OCI-M2 (cell line): ENCODE measurements around the gene B4GAT1.
"Not testable (repeated sequence)": the region's sequence is repeated elsewhere in the genome, so short reads cannot be mapped to it uniquely, and the experiment has no call there.

Source experiments
- DNase-seq: peaks from one replicate; lab custom pipeline; 2025; ENCODE audit not compliant: unreplicated experiment; lab: John Stamatoyannopoulos, UW

B4GAT1 gene

GRCh38 chr11:66326261-66327111 lies 20.9 kb downstream of the B4GAT1 start:
- no peak for DNase-seq

DNA sequence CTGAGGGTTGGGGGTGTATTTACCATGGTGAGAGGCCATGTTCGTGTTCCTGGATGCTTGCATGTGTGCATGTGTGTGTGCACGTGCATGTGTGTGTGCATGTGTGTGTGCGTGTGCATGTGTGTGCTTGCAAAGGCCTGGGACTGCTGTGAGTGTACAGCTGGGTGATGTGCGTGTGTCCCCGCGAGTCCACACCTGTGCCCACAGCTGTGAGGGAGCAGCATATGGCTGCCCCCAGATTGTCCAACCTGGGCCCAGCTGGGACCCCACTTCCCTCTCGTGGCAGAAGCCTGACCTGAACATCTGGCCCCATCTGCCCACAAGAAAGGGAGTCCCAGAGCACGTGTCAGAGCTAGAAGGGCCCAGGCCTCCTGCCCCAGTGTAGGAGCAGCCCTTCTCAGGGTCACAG lies 22.2 kb downstream of the B4GAT1 start:
- DNase-seq, result no peak

- no peak for DNase-seq
Observed at GRCh38 chr11:66324664-66325063, 22.8 kb downstream of the B4GAT1 start.

GRCh38 chr11:66323684-66324083 lies 23.7 kb downstream of the B4GAT1 start:
- DNase-seq, result no peak

DNA sequence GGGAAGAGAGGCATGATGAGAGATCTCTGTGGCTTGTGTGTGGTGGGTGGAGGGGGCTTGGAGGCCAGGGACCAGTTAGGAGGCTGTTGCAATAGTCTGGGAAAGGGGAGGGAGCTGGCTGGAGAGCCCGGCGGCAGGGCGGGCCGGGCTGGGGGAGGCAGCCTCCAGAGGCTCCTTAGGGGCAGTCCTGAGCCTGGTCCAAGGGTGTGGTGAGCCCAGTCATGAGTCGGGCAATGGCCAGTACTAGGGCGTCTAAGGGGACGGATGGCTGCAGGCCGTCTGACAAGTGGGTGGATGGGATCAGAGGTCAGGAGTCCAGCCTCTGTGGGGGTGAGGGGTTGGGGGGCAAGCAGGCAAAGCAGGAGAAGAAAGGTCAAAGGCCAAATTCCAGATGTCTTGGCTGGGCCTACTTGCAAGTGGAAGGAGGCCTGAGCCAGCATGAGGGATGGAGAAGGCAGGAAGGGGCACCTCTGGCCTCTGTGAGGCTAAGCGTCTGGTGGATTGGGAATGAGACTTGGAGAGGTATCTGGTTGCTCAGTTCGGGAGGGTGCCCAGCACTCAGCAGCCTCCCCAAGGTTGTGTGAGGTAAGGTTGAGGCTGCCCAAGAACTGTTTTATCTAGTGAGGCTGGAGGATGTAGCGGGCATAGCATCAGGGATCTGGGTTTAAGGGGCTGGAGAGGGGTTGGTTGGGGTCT lies 24.5 kb downstream of the B4GAT1 start:
- no peak for DNase-seq

DNA sequence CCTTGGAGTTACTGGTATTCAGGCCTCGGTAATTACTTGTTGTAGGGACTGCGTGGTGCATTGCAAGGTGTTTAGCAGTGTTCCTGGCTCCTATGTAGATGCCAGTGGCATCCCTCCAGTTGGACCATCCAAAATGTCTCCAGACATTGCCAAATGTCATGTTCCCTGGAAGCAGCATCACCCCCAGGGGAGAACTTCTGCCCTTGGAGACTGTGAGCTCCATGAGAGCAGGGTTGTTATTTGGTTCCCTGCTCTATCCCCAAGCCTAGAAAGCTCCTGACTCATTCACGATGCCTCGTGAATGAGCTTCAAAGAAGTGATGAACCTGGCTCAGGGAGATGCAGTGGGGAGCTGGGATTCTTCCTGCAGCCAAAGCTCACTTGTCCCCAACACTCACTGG lies 25.8 kb downstream of the B4GAT1 start:
- DNase-seq, result no peak

- DNase-seq, result not testable (repeated sequence)
Observed at GRCh38 chr11:66320748-66321147, 26.7 kb downstream of the B4GAT1 start.

DNA sequence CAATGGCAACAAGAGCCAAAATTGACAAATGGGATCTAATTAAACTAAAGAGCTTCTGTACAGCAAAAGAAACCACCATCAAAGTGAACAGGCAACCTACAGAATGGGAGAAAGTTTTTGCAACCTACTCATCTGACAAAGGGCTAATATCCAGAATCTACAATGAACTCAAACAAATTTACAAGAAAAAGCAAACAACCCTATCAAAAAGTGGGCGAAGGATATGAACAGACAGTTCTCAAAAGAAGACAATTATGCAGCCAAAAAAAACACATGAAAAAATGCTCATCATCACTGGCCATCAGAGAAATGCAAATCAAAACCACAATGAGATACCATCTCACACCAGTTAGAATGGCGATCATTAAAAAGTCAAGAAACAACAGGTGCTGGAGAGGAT lies 27.1 kb downstream of the B4GAT1 start:
- DNase-seq, result not testable (repeated sequence)

- no peak for DNase-seq
Observed at GRCh38 chr11:66318600-66318970, 28.8 kb downstream of the B4GAT1 start.

DNA sequence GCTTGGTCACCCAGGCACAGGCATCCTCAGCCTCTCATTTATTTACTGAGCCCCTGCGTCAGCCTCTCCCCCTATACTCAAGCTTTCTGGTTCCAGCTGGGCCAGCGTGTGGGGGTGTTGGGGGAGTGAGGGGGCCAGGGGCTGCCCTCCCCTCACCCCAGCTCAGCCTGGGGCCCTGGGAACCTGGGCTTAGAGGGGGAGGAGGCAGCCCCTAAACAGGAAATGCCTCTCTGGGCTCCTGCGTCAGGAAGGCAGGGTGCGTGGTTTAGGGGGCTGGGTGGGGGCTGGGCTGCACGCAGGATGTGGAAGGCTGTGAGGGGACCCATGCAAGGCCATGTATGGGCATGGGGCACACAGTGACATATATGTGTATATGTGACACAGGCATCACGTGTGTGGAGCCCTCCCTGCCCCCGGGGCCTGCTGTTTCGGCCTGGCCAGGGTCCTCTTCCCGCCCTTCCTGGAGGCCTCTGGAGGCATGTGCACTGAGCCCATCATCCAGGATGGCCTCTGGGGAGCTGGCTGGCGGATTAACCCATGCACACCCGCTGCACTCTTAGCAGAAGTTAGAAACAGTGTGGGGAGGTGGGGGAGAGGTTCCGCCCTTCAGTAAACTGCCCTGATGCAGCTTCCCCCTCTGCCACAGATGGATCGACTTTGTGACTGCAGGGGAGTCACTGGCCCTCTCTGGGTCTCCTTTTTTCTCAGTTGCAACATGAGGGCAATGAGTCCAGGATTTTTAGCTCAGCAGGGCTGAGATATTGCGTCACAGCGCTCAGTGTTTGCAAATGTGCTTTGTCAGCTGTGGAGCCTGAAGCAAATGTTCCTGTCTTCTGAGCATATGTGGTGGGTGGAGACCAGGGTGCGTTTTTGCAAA lies 29.5 kb downstream of the B4GAT1 start:
- no peak for DNase-seq

GRCh38 chr11:66317322-66317722 lies 30.1 kb downstream of the B4GAT1 start:
- no peak for DNase-seq

DNA sequence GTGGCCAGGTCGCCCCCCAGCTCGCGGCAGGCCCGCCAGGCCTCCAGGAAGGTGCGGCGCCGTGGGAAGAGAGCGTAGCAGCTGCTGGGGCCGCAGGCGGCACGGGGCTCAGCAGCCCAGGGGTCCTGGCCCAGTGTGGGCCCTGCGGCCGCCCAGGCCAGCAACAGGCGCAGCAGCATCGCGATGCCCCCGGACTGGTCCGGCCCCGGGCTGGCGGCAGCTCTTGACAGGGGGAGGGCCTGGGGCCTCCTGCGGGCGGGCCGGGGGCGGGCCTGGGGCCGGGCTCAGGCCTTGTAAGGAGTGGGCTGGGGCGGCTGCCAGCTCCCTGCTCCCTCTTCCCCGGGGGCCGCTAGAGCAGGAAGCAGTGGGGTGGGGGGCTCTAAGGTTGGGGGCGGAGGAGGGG lies 30.6 kb downstream of the B4GAT1 start, which contains the start of gene CD248:
TSS of gene CD248 (minus strand) at position 196 of the 403 bp plus-strand sequence. CDS start at position 179, 17 bp downstream.
- no peak for DNase-seq

DNA sequence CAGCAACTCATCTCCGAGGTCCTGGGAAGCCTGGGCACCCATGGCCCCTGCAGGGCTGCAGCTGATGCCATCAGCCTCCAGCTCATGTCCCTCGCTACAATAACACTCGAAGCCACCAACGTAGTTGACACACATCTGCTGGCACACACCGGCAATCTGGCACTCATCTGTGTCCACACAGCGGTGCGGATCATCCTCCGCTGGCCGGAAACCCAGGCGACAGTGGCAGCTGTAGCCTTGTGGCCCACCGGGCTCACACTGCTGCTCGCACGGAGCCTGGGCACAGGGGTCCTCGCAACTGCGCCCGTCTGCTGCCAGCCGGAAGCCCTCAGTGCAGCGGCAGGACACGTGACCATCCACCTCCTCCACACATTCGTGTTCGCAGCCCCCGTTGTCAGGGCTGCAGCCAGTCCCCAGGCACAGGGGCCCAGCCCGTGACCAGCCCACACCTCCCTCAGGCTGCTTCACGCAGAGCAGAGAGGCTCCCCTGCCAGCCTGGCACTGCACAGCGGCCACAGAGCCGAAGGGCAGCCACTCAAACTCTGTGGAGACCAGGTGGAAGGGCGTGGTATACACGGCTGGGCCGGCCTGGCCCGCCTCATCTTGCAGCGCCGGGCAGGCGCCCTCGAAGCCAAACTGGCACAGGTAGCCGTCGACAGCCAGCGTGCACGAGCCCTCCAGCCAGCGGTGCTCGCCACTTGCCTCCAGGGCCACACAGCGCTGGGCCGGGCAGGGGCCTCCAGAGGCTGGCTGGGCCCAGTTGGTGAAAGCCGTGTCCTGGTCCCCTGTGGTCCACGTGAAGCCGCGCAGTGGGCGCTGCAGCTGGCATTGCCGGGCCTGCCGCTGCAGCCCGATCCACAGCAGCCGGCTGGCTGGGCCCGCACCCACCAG lies 31.3 kb downstream of the B4GAT1 start:
- no peak for DNase-seq

DNA sequence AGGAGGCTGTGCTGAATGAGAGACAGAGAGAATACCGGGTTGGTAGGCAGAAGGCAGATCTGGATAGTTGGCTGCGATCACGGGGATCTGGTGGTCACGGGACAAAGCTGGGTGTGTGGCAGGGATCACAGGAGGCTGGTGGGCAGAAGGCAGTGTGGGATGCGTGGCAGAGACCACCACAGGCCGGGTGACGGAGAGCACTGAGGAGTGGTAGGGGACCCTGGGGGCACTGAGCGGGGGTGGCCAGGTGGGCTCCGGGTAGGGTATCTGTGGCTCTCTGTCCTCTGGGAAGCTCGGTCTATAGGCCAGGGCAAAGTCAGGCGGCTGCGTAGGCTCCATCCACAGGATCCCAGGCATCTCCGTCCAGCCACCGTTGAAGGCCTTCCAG lies 31.9 kb downstream of the B4GAT1 start:
- no peak for DNase-seq

GRCh38 chr11:66314561-66315497 lies 32.6 kb downstream of the B4GAT1 start:
- no peak for DNase-seq

GRCh38 chr11:66314186-66314501 lies 33.3 kb downstream of the B4GAT1 start:
- no peak for DNase-seq

DNA sequence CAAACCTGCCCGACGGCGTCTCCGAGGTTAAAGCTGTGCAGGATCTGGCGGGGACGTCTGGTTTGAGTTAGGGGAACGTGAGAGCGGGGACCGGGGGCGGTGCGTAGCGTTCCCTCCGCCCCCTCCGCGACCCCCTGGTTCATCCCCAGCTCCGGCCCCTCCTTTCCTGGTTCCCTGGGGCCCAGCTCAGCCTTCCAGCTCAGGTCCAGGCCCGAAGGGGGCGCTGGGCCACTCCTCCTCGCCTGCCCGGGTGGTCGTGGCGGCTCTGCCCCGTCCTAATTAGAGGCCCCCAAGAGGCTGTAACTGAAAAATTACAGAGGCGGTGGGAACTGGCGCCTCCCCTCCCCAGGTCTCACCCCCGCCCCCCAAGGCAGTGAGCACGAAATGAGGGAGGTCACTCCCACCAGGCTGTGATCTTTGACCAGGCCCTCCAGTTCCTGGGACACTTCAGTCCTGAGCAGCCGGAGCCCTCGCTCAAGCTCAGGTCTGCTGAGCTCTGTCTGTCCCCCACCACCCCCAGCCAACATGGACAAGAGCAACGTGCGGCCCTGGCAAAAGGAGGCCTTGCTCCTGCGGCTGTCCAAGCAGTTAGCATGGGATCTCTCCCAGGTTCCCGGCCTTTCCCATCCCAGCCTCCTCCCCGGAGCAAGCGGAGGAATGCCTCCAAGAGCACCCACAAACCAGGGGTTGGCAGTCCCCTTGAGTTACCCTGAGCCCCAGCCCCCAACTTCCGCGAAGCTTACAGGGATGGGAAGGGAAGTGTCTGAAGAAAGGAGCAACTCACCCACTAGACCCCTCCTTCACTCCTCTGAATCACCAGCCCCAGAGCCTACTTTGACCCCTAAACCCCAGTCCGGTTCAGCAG lies 33.9 kb downstream of the B4GAT1 start:
- no peak for DNase-seq

- peak; percentile 66 for DNase-seq
Observed at GRCh38 chr11:66312549-66313320, 34.7 kb downstream of the B4GAT1 start.
